Posterior cingulate gyrus (tissue), 11 donors: ENCODE results near the gene QSOX2.
"Not testable (repeated sequence)": the region's sequence is repeated elsewhere in the genome, so short reads cannot be mapped to it uniquely, and the experiment has no call there.

ENCODE experiments used
- DNase-seq, 10 donors: peaks; one replicate each; pipeline versions ENCODE4 v3.0.0 to v3.0.0-alpha.2; 2020 to 2021; ENCODE audit warnings: mixed read lengths in 3 of 10
- intact Hi-C: fragments of 100-400 bp; cut with DNase I; formaldehyde crosslinking; loops from one replicate; pipeline ENCODE4 v1.15.1; 2023

Gene QSOX2

GRCh38 chr9:136240941-136241340 lies 4.7 kb downstream of the QSOX2 start:
- intact Hi-C loops, result no loop called here
- DNase-seq, result no peak

GRCh38 chr9:136239983-136240330 lies 5.7 kb downstream of the QSOX2 start:
- intact Hi-C loops, result no loop called here
- no peak for DNase-seq

- no peak for DNase-seq
- intact Hi-C loops, result no loop called here
Measured at GRCh38 chr9:136239135-136239982, 6.3 kb downstream of the QSOX2 start.

GRCh38 chr9:136238342-136238732 lies 7.3 kb downstream of the QSOX2 start:
- intact Hi-C loops, result no loop called here
- DNase-seq, result no peak

GRCh38 chr9:136237486-136238341 lies 7.9 kb downstream of the QSOX2 start:
- intact Hi-C loops, result no loop called here

GRCh38 chr9:136236471-136237410 lies 8.9 kb downstream of the QSOX2 start:
- intact Hi-C loops, DNase-seq: not testable (repeated sequence)

More at GRCh38 chr9:136237486-136238341, 7.9 kb downstream of the QSOX2 start:
- no peak for DNase-seq

- intact Hi-C loops, result no loop called here
- no peak for DNase-seq
Measured at GRCh38 chr9:136235709-136236455, 9.7 kb downstream of the QSOX2 start.

- DNase-seq, result no peak
- intact Hi-C loops, result no loop called here
Measured at GRCh38 chr9:136235171-136235570, 10.4 kb downstream of the QSOX2 start.

GRCh38 chr9:136234597-136234996 lies 11.0 kb downstream of the QSOX2 start:
- intact Hi-C loops, result no loop called here
- no peak for DNase-seq

GRCh38 chr9:136233868-136234267 lies 11.7 kb downstream of the QSOX2 start:
- no peak for DNase-seq
- intact Hi-C loops, result no loop called here

- intact Hi-C loops, result no loop called here
- DNase-seq, result no peak
Measured at GRCh38 chr9:136233411-136233810, 12.2 kb downstream of the QSOX2 start.

- intact Hi-C loops, result no loop called here
Measured at GRCh38 chr9:136232969-136233368, 12.6 kb downstream of the QSOX2 start.

GRCh38 chr9:136231478-136232297 lies 13.9 kb downstream of the QSOX2 start:
- intact Hi-C loops, result no loop called here
- DNase-seq, result no peak

More at GRCh38 chr9:136232969-136233368, 12.6 kb downstream of the QSOX2 start:
- DNase-seq, result no peak

- DNase-seq, result no peak
- intact Hi-C loops, result no loop called here
Measured at GRCh38 chr9:136230773-136231172, 14.8 kb downstream of the QSOX2 start.

- intact Hi-C loops, result no loop called here
- peak in 1 of 10 donors; percentile 41 for DNase-seq
Measured at GRCh38 chr9:136230365-136230764, 15.2 kb downstream of the QSOX2 start.

GRCh38 chr9:136229096-136230065 lies 16.2 kb downstream of the QSOX2 start:
- peak in 1 of 10 donors; percentile 65 for DNase-seq
- intact Hi-C loops, result no loop called here

GRCh38 chr9:136228107-136228875 lies 17.3 kb downstream of the QSOX2 start:
- DNase-seq, result peak in 1 of 10 donors; percentile 44
- intact Hi-C loops, result no loop called here
